Keratinocyte (primary cell): ENCODE data around the gene RARS1. TPM values are rescaled to one million over a fixed set of nuclear protein-coding genes. Genes with fewer than 3 reads are reported as not detected.

Experiments used
- DNase-seq: peaks from one replicate; pipeline ENCODE4 v3.0.0-alpha.2; 2011; ENCODE audit warnings: low read depth, missing footprints, low spot score
- FAIRE-seq: peaks from 2 replicates; lab custom pipeline; 2011; peaks lifted over from hg19 to GRCh38; lab: Jason Lieb, UNC
- H2AFZ ChIP-seq: 2 replicates; pipeline ENCODE4 v1.6.0; 2012; ENCODE audit warnings: low read length, control low read depth, inconsistent platforms; ENCODE audit not compliant: control insufficient read depth
- H3K27ac ChIP-seq: 2 replicates; pipeline ENCODE4 v1.5.1; 2011; ENCODE audit warnings: low read length; ENCODE audit not compliant: control insufficient read depth, insufficient read depth
- H3K27me3 ChIP-seq: 3 replicates; pipeline ENCODE4 v1.6.0; 2011; ENCODE audit warnings: low read length; ENCODE audit not compliant: control insufficient read depth, insufficient read depth; ENCODE audit errors: extremely low read depth
- H3K36me3 ChIP-seq, 2 experiments: 2 replicates in 1 of 2; 3 replicates in 1 of 2; pipeline ENCODE4 v1.5.1; 2011; ENCODE audit warnings: low read length in 2 of 2, mild to moderate bottlenecking in 1 of 2; ENCODE audit not compliant: control insufficient read depth in 2 of 2, insufficient read depth in 2 of 2; ENCODE audit errors: extremely low read depth in 1 of 2
- H3K4me1 ChIP-seq: 3 replicates; pipeline ENCODE4 v1.5.1; 2011; ENCODE audit warnings: low read length; ENCODE audit not compliant: control insufficient read depth, insufficient read depth; ENCODE audit errors: extremely low read depth
- H3K4me2 ChIP-seq: 3 replicates; pipeline ENCODE4 v1.6.0; 2011; ENCODE audit warnings: low read depth, low read length; ENCODE audit not compliant: control insufficient read depth, insufficient read depth; ENCODE audit errors: extremely low read depth
- H3K4me3 ChIP-seq, 3 experiments: fragments of 200-600 bp in 1 of 3; sonication (generic) in 1 of 3; 2 replicates in 2 of 3; 3 replicates in 1 of 3; pipeline ENCODE4 v1.5.1; 2011 to 2016; ENCODE audit warnings: low read length in 3 of 3, mild to moderate bottlenecking in 3 of 3, control low read depth in 2 of 3, inconsistent platforms in 1 of 3, low read depth in 1 of 3, mixed read lengths in 1 of 3, mixed run types in 1 of 3, moderate library complexity in 1 of 3; ENCODE audit not compliant: control insufficient read depth in 2 of 3, insufficient read depth in 2 of 3; ENCODE audit errors: extremely low read depth in 1 of 3
- H3K79me2 ChIP-seq: 2 replicates; pipeline ENCODE4 v1.6.0; 2012; ENCODE audit warnings: low read length; ENCODE audit not compliant: control insufficient read depth, insufficient read depth
- H3K9ac ChIP-seq: 3 replicates; pipeline ENCODE4 v1.6.0; 2011; ENCODE audit warnings: low read length; ENCODE audit not compliant: control insufficient read depth, insufficient read depth; ENCODE audit errors: extremely low read depth
- H3K9me1 ChIP-seq: 3 replicates; pipeline ENCODE4 v1.6.0; 2011; ENCODE audit warnings: low read length; ENCODE audit not compliant: control insufficient read depth, insufficient read depth; ENCODE audit errors: extremely low read depth
- H3K9me3 ChIP-seq: 2 replicates; pipeline ENCODE4 v1.5.1; 2012; ENCODE audit warnings: low read depth, low read length; ENCODE audit not compliant: control insufficient read depth
- H4K20me1 ChIP-seq: 3 replicates; pipeline ENCODE4 v1.6.0; 2011; ENCODE audit warnings: low read length; ENCODE audit not compliant: control insufficient read depth, insufficient read depth; ENCODE audit errors: extremely low read depth
- CTCF ChIP-seq, 3 experiments: IDR thresholded peaks in 1 of 3; conservative IDR thresholded peaks in 1 of 3; optimal IDR thresholded peaks in 1 of 3; 2 replicates in 2 of 3; 3 replicates in 1 of 3; pipeline versions ENCODE3 to v1.5.1; 2011; ENCODE audit warnings: low read length in 3 of 3, mild to moderate bottlenecking in 3 of 3, moderate library complexity in 2 of 3, control low read depth in 1 of 3, inconsistent platforms in 1 of 3; ENCODE audit not compliant: insufficient read depth in 2 of 3; ENCODE audit errors: extremely low read depth in 1 of 3
- EZH2 ChIP-seq: IDR thresholded peaks from one replicate; pipeline ENCODE4 v1.6.1; 2012; ENCODE audit warnings: inconsistent platforms, mild to moderate bottlenecking, low read length, moderate library complexity
- dilution Hi-C: fragments of 300-500 bp; cut with MboI; formaldehyde crosslinking; loops from one replicate; pipeline ENCODE4 v1.7.0; 2020; ENCODE audit warnings: low sequenced_read_pairs; ENCODE audit not compliant: extremely low pct_ligation_motif_present
- polyA plus RNA-seq, 5 experiments: library from polyadenylated mRNA; depleted of rRNA in 3 of 5; stranded (reverse) in 3 of 5; stranded (forward) in 1 of 5; unstranded in 1 of 5; fragments of >200 nt; gene quantifications; 1 replicate in 1 of 5; 2 replicates in 3 of 5; 3 replicates in 1 of 5; pipeline versions ENCODE4 v1.2.1 to v1.2.3, GENCODE V29; 2011 to 2012; ENCODE audit warnings: missing spikeins in 2 of 5, low read depth in 1 of 5, low replicate concordance in 1 of 5

Gene RARS1
- polyA plus RNA-seq, 1 donor (not counting 4 experiments of a cell fraction or from before 2014, with no cell fraction given): 128 TPM

GRCh38 chr5:168494057-168494555 is 7.8 kb downstream of the RARS1 start:
- Histone ChIP-seq H3K4me1 (no peaks in the 10 kb centered on the region), H3K27me3 (no peaks in the 10 kb centered on the region), H4K20me1 (no peaks in the 10 kb centered on the region), H3K4me3 (no peak overlapping the region), H3K36me3 (peaks cover 24 to 30% of the 10 kb centered on the region in 2 experiments), H2AFZ (no peak overlapping the region), H3K4me2 (no peak overlapping the region), H3K9ac (no peak overlapping the region), H3K27ac (no peak overlapping the region), H3K9me1 (no peaks in the 10 kb centered on the region), H3K9me3 (no peaks in the 10 kb centered on the region), H3K79me2 (peaks cover 15% of the 10 kb centered on the region)
- FAIRE-seq (no peak), DNase-seq (no peak)
- TF ChIP-seq EZH2: no peak
- no peak for TF ChIP-seq CTCF (optimal IDR thresholded peaks at IDR 0.05 in 1 of 3, IDR thresholded peaks at IDR 0.05 in 1 of 3, conservative IDR thresholded peaks at IDR 0.05 in 1 of 3; ENCODE audit: extremely low read depth in 1 of 3, insufficient read depth in 2 of 3, low read length in 3 of 3)
- dilution Hi-C loops: no loop called here

DNA sequence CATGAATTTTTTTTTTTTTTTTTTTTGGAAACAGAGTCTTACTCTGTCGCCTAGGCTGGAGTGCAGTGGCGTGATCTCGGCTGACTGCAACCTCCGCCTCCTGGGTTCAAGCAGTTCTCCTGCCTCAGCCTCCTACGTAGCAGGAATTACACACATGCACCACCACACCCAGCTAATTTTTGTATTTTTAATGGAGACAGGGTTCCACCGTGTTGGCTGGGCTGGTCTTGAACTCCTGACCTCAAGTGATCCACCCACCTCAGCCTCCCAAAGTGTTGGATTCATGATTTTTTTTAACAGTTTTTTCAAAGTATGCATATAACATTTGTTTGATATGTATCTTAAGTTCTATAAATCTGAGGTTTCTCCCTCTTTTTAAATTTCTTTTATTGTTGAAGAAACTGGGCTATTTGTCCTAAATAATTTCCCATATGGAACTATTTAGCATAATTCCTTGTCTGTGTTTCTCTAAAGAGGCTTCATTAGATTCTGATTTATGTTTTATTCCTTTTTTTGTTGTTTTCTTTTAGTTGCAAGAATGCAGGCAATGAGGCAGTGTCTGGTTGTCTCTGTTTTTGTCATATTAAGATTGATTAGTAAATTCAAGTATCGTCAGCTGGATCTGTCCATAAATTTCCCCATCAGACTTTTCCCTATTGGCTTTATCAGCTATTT is 16.4 kb downstream of the RARS1 start:
- no peaks in the 10 kb centered on the region for H3K4me1 ChIP-seq
- no peak overlapping the region for H3K4me3 ChIP-seq
- no peak overlapping the region for H3K9ac ChIP-seq
- no peaks in the 10 kb centered on the region for H3K27me3 ChIP-seq
- H2AFZ ChIP-seq: no peak overlapping the region
- no peak for FAIRE-seq
- no peak overlapping the region for H3K4me2 ChIP-seq
- H3K9me3 ChIP-seq: no peaks in the 10 kb centered on the region
- H3K9me1 ChIP-seq: no peaks in the 10 kb centered on the region
- no peak for TF ChIP-seq CTCF (optimal IDR thresholded peaks at IDR 0.05 in 1 of 3, IDR thresholded peaks at IDR 0.05 in 1 of 3, conservative IDR thresholded peaks at IDR 0.05 in 1 of 3; ENCODE audit: extremely low read depth in 1 of 3, insufficient read depth in 2 of 3, low read length in 3 of 3)
- TF ChIP-seq EZH2: no peak
- H3K36me3 ChIP-seq: peaks cover 14 to 18% of the 10 kb centered on the region in 2 experiments
- DNase-seq: no peak
- dilution Hi-C loops: no loop called here
- no peak overlapping the region for H3K27ac ChIP-seq
- H3K79me2 ChIP-seq: no peaks in the 10 kb centered on the region
- no peaks in the 10 kb centered on the region for H4K20me1 ChIP-seq
